HepG2 (cell line): ENCODE measurements around the gene UBAP1L. TPM values are rescaled to one million over a fixed set of nuclear protein-coding genes. Genes with fewer than 3 reads are reported as not detected.

ENCODE experiments used
- ATAC-seq: fragments of 200-7000 bp; cut with Tn5 transposase; 3 replicates; pipeline ENCODE4 v1.9.1; 2020; ENCODE audit warnings: mild to moderate bottlenecking, moderate library complexity
- BruUV-seq: library from RNA; stranded (reverse); fragments of 400-500 nt; replicated peaks from 2 replicates; lab custom pipeline; 2021; lab: Mats Ljungman, UMichigan
- CTCF ChIA-PET: fragments of 300-600 bp; formaldehyde crosslinking; extraction: SDS; loops from one replicate; lab custom pipeline; 2021; ENCODE audit warnings: low total read pairs, inconsistent platforms, low intra/inter-chr PET ratio; lab: Yijun Ruan, JAX
- POLR2A ChIA-PET: fragments of 350-600 bp; sonication (Branson Sonifier 250); formaldehyde crosslinking; loops from one replicate; lab custom pipeline; 2020; ENCODE audit warnings: antibody characterized with exemption, inconsistent platforms; lab: Yijun Ruan, JAX
- DNase-seq: peaks from one replicate; pipeline ENCODE4 v3.0.0-alpha.2; 2015; ENCODE audit warnings: low spot score
- FAIRE-seq: peaks from 3 replicates; lab custom pipeline; 2011; peaks lifted over from hg19 to GRCh38; lab: Jason Lieb, UNC
- H2AFZ ChIP-seq: one replicate; pipeline ENCODE4 v1.6.1; 2011; ENCODE audit warnings: low read length, inconsistent platforms
- H3K27ac ChIP-seq: fragments of 300-600 bp; 3 replicates; pipeline ENCODE4 v1.8.0; 2011; ENCODE audit warnings: mixed run types, mild to moderate bottlenecking, mixed read lengths, low read length, inconsistent platforms; ENCODE audit not compliant: insufficient read depth; ENCODE audit errors: extremely low read length
- H3K27me3 ChIP-seq, 2 experiments: fragments of 200-600 bp in 1 of 2; 2 replicates in 1 of 2; 3 replicates in 1 of 2; pipeline versions ENCODE4 v1.6.0 to v1.8.0; 2011; ENCODE audit warnings: low read length in 2 of 2, mild to moderate bottlenecking in 2 of 2, moderate library complexity in 2 of 2, inconsistent platforms in 1 of 2; ENCODE audit not compliant: insufficient read depth in 2 of 2, control insufficient read depth in 1 of 2
- H3K36me3 ChIP-seq, 2 experiments: fragments of 200-600 bp in 1 of 2; replicated peaks in 1 of 2; 2 replicates in 1 of 2; 3 replicates in 1 of 2; pipeline versions ENCODE4 v1.5.1 to v1.8.0; 2011; ENCODE audit warnings: low read length in 2 of 2, inconsistent platforms in 1 of 2; ENCODE audit not compliant: insufficient read depth in 2 of 2, control insufficient read depth in 1 of 2
- H3K4me1 ChIP-seq: 2 replicates; pipeline ENCODE4 v1.5.1; 2012; ENCODE audit warnings: low read length, inconsistent platforms; ENCODE audit not compliant: insufficient read depth
- H3K4me2 ChIP-seq: 2 replicates; pipeline ENCODE4 v1.6.0; 2011; ENCODE audit warnings: low read depth, low read length, inconsistent platforms
- H3K4me3 ChIP-seq, 3 experiments: fragments of 200-600 bp in 1 of 3; sonication (generic), shearing (Covaris generic) in 1 of 3; replicated peaks in 1 of 3; 2 replicates each; pipeline ENCODE4 v1.5.1; 2011 to 2016; ENCODE audit warnings: low read length in 3 of 3, inconsistent platforms in 2 of 3, low read depth in 2 of 3, mild to moderate bottlenecking in 2 of 3, control low read depth in 1 of 3, mixed read lengths in 1 of 3; ENCODE audit not compliant: insufficient read depth in 1 of 3
- H3K79me2 ChIP-seq: one replicate; pipeline ENCODE4 v1.6.1; 2011; ENCODE audit warnings: low read length, inconsistent platforms; ENCODE audit not compliant: insufficient read depth
- H3K9ac ChIP-seq: 2 replicates; pipeline ENCODE4 v1.6.0; 2011; ENCODE audit warnings: mild to moderate bottlenecking, low read depth, low read length, inconsistent platforms; ENCODE audit not compliant: insufficient read depth
- H3K9me3 ChIP-seq: 2 replicates; pipeline ENCODE4 v1.5.1; 2012; ENCODE audit warnings: mild to moderate bottlenecking, low read length
- H4K20me1 ChIP-seq: 2 replicates; pipeline ENCODE4 v1.6.0; 2011; ENCODE audit warnings: inconsistent platforms, mild to moderate bottlenecking, low read length, moderate library complexity; ENCODE audit not compliant: insufficient read depth
- ARNT ChIP-seq: fragments of 450-650 bp; IDR thresholded peaks from 2 replicates; pipeline ENCODE4 v1.6.1; 2017
- DNMT3B ChIP-seq: conservative IDR thresholded peaks from 2 replicates; pipeline ENCODE4 v1.6.1; 2016; ENCODE audit warnings: missing biosample characterization, control low read depth
- KDM1A ChIP-seq: IDR thresholded peaks from 2 replicates; pipeline ENCODE4 v1.6.1; 2016; ENCODE audit warnings: missing compliant biosample characterization
- SYNCRIP ChIP-seq: fragments of 200-400 bp; formaldehyde crosslinking; IDR thresholded peaks from 2 replicates; pipeline ENCODE4 v1.6.1; 2018; ENCODE audit warnings: mild to moderate bottlenecking, low read depth, low read length; ENCODE audit not compliant: insufficient read depth
- TAF15 ChIP-seq: fragments of 200-400 bp; formaldehyde crosslinking; IDR thresholded peaks from one replicate; pipeline ENCODE4 v1.6.1; 2018; ENCODE audit warnings: mild to moderate bottlenecking, low read depth, low read length; ENCODE audit not compliant: poor library complexity, severe bottlenecking
- ZNF136 ChIP-seq: sonication (generic); formaldehyde crosslinking; IDR thresholded peaks from 2 replicates; pipeline ENCODE4 v1.8.1; 2022; ENCODE audit warnings: low read depth, mild to moderate bottlenecking, moderate library complexity, missing genetic modification reagents
- ZNF180 ChIP-seq: sonication (generic); formaldehyde crosslinking; IDR thresholded peaks from 2 replicates; pipeline ENCODE4 v1.4.0; 2020; ENCODE audit warnings: low read depth, missing genetic modification reagents, borderline replicate concordance
- ZNF367 ChIP-seq: sonication (generic); formaldehyde crosslinking; IDR thresholded peaks from 2 replicates; pipeline ENCODE4 v1.4.0; 2020; ENCODE audit warnings: missing genetic modification reagents, borderline replicate concordance
- ZNF557 ChIP-seq: sonication (generic); formaldehyde crosslinking; IDR thresholded peaks from 2 replicates; pipeline ENCODE4 v1.4.0; 2020; ENCODE audit warnings: missing genetic modification reagents
- ZNF607 ChIP-seq: sonication (generic); formaldehyde crosslinking; IDR thresholded peaks from 2 replicates; pipeline ENCODE4 v1.5.1; 2020; ENCODE audit warnings: missing genetic modification reagents, mild to moderate bottlenecking, borderline replicate concordance
- ZNF816 ChIP-seq: sonication (generic); formaldehyde crosslinking; IDR thresholded peaks from 2 replicates; pipeline ENCODE4 v1.8.0; 2022; ENCODE audit warnings: missing genetic modification reagents, mild to moderate bottlenecking, borderline replicate concordance
- WGBS: methylation state at CpG from one replicate; pipeline ENCODE4 v1.1.6; 2017; ENCODE audit warnings: low lambda C conversion rate; 5-methylcytosine and 5-hydroxymethylcytosine counted together
- in situ Hi-C: cut with HindIII; loops from 2 replicates; pipeline ENCODE4 v1.10.0; 2017; ENCODE audit warnings: low pct_unique_long_range_greater_than_20kb; ENCODE audit not compliant: extremely low pct_ligation_motif_present
- intact Hi-C: fragments of 100-400 bp; cut with micrococcal nuclease; formaldehyde crosslinking; loops from one replicate; pipeline ENCODE4 v1.10.0; 2022; ENCODE audit not compliant: unreplicated experiment
- polyA plus RNA-seq, 8 experiments: library from polyadenylated mRNA; depleted of rRNA in 3 of 8; stranded (reverse) in 7 of 8; unstranded in 1 of 8; fragments of >200 nt; fragmentation: Illumina TruSeq in 4 of 8; extraction: Trizol in 4 of 8; gene quantifications; 2 replicates each; pipeline versions ENCODE4 v1.2.1 to v1.2.3, GENCODE V29; 2011 to 2016; ENCODE audit warnings: low read depth in 4 of 8, missing spikeins in 1 of 8, mixed read lengths in 1 of 8; ENCODE audit not compliant: insufficient read depth in 1 of 8
- total RNA-seq, 5 experiments: library from RNA; depleted of rRNA; stranded (reverse); fragments of >200 nt; fragmentation: Illumina TruSeq; extraction: Trizol; gene quantifications; 2 replicates each; pipeline ENCODE4 v1.2.3, GENCODE V29; 2016; ENCODE audit warnings: low read depth in 1 of 5
- TF ChIP-seq, protein P1 (sequence below): sonication (generic); formaldehyde crosslinking; IDR thresholded peaks from 2 replicates; pipeline ENCODE4 v1.8.0; 2022; ENCODE audit warnings: mild to moderate bottlenecking, missing genetic modification reagents

Gene UBAP1L
- total and polyA plus RNA-seq, 2 of the 13 experiments (the other 11 are each of a cell fraction or from before 2014, with no cell fraction given): 0.86 to 1.4 TPM

DNA sequence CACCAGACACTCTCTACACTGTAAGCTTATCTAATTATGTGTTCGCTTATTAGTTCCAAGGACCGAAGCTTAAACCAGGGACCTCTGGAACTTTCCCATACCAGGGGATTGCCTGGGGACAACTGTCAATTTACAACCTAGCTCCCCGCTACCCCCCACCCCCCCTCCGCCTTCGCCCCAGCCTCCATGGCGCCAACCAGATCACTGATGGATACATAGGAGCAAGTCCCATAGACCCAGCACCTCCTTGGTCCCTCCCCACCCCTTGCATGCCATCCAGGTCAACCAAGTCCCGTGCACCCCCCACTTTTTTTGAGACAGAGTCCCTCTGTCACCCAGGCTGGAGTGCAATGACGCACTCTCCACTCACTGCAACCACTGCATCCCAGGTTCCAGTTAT, 19.5 kb upstream of the UBAP1L start:
- Histone ChIP-seq H3K4me3 (peak overlapping the region; percentile 87 to 97 (median 89)), H3K4me2 (peak overlapping the region; percentile 96), H3K4me1 (peaks cover 22% of the 10 kb centered on the region), H4K20me1 (peaks cover 6% of the 10 kb centered on the region), H3K9me3 (peaks cover 14% of the 10 kb centered on the region; the same call in 1 of the 2 replicates), H2AFZ (no peak overlapping the region), H3K79me2 (peaks cover 16% of the 10 kb centered on the region), H3K27me3 (no peaks in the 10 kb centered on the region; a peak in 1 of 5 replicates), H3K27ac (no peak overlapping the region), H3K9ac (peak overlapping the region; percentile 92), H3K36me3 (peaks cover 6 to 7% of the 10 kb centered on the region in 2 experiments; a peak in 3 of 5 replicates)
- in situ Hi-C loops (no loop called here), intact Hi-C loops (loop anchor here (1.0 kb wide), 1 partner anchor 101 kb away; no protein-coding TSS in a partner anchor)
- ATAC-seq: no peak
- ChIA-PET POLR2A (interaction anchor here (0.8 to 1.4 kb wide), 3 partner anchors 13 to 51 kb away, joined by 3 to 7 read pairs (median 5); partner anchors contain the start of gene CLPX), CTCF (no interaction called here)
- DNase-seq: no peak
- TF ChIP-seq ZNF607 (CRISPR knock-in tag) (no peak), ZNF367 (no peak), ZNF180 (CRISPR knock-in tag) (no peak), TAF15 (no peak), KDM1A (CRISPR knock-in tag) (no peak), ZNF816 (CRISPR knock-in tag) (no peak), ARNT (no peak), SYNCRIP (no peak), ZNF557 (no peak), DNMT3B (CRISPR knock-in tag) (no peak), ZNF136 (no peak)
- TF ChIP-seq, protein P1, sequence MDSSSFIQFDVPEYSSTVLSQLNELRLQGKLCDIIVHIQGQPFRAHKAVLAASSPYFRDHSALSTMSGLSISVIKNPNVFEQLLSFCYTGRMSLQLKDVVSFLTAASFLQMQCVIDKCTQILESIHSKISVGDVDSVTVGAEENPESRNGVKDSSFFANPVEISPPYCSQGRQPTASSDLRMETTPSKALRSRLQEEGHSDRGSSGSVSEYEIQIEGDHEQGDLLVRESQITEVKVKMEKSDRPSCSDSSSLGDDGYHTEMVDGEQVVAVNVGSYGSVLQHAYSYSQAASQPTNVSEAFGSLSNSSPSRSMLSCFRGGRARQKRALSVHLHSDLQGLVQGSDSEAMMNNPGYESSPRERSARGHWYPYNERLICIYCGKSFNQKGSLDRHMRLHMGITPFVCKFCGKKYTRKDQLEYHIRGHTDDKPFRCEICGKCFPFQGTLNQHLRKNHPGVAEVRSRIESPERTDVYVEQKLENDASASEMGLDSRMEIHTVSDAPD (CRISPR knock-in tag): no peak
- BruUV-seq: no TSS peak
- 99% methylated on average over 8 of the region's 8 CpGs for WGBS
- FAIRE-seq: no peak
